Activated CD4-positive, alpha-beta T cell treated with anti-CD3 and anti-CD28 coated beads for 4 hours (primary cell): ENCODE results near the gene GAS7.
"Not testable (repeated sequence)": the region's sequence is repeated elsewhere in the genome, so short reads cannot be mapped to it uniquely, and the experiment has no call there.

ENCODE experiments used
- DNase-seq, 2 donors: peaks; one replicate each; pipeline ENCODE4 v3.0.0-alpha.2; 2020

Gene GAS7

GRCh38 chr17:10105513-10106001 lies 92.8 kb downstream of the GAS7 start:
- no peak for DNase-seq

- DNase-seq, result no peak
These were observed 94.7 kb downstream of the GAS7 start for GRCh38 chr17:10103712-10104111.

- no peak for DNase-seq
These were observed 95.6 kb downstream of the GAS7 start for GRCh38 chr17:10102817-10103216.

GRCh38 chr17:10099051-10099571 lies 99.3 kb downstream of the GAS7 start:
- DNase-seq, result no peak

GRCh38 chr17:10096596-10096995 lies 101.8 kb downstream of the GAS7 start:
- DNase-seq, result no peak

GRCh38 chr17:10095295-10095694 lies 103.1 kb downstream of the GAS7 start:
- not testable (repeated sequence) for DNase-seq

GRCh38 chr17:10094797-10095196 lies 103.6 kb downstream of the GAS7 start:
- no peak for DNase-seq

GRCh38 chr17:10092595-10092994 lies 105.8 kb downstream of the GAS7 start:
- no peak for DNase-seq

- no peak for DNase-seq
These were observed 107.4 kb downstream of the GAS7 start for GRCh38 chr17:10091046-10091445.

GRCh38 chr17:10089196-10089804 lies 109.1 kb downstream of the GAS7 start:
- no peak for DNase-seq

- no peak for DNase-seq
These were observed 110.0 kb downstream of the GAS7 start for GRCh38 chr17:10088444-10088843.

- DNase-seq, result no peak
These were observed 111.1 kb downstream of the GAS7 start for GRCh38 chr17:10087355-10087754.

- DNase-seq, result no peak
These were observed 114.5 kb downstream of the GAS7 start for GRCh38 chr17:10083864-10084263.

GRCh38 chr17:10082795-10083194 lies 115.6 kb downstream of the GAS7 start:
- DNase-seq, result no peak

GRCh38 chr17:10081571-10082169 lies 116.7 kb downstream of the GAS7 start:
- DNase-seq, result no peak

GRCh38 chr17:10077561-10078299 lies 120.7 kb downstream of the GAS7 start:
- DNase-seq, result no peak

GRCh38 chr17:10075919-10076318 lies 122.5 kb downstream of the GAS7 start:
- DNase-seq, result no peak

- no peak for DNase-seq
These were observed 124.5 kb downstream of the GAS7 start for GRCh38 chr17:10073941-10074340.

GRCh38 chr17:10072556-10073425 lies 125.6 kb downstream of the GAS7 start:
- DNase-seq, result no peak

GRCh38 chr17:10072086-10072485 lies 126.3 kb downstream of the GAS7 start:
- DNase-seq, result no peak

- DNase-seq, result no peak
These were observed 127.3 kb downstream of the GAS7 start for GRCh38 chr17:10071141-10071540.

- no peak for DNase-seq
These were observed 127.7 kb downstream of the GAS7 start for GRCh38 chr17:10070690-10071089.

GRCh38 chr17:10069301-10069700 lies 129.1 kb downstream of the GAS7 start:
- DNase-seq, result no peak
